Measurements from ENCODE around the gene KIAA1755. TPM values are rescaled to one million over a fixed set of nuclear protein-coding genes. Genes with fewer than 3 reads are reported as not detected.

KIAA1755 gene
- total RNA-seq, 1 experiment from 2014 or later: 0.44 TPM

DNA sequence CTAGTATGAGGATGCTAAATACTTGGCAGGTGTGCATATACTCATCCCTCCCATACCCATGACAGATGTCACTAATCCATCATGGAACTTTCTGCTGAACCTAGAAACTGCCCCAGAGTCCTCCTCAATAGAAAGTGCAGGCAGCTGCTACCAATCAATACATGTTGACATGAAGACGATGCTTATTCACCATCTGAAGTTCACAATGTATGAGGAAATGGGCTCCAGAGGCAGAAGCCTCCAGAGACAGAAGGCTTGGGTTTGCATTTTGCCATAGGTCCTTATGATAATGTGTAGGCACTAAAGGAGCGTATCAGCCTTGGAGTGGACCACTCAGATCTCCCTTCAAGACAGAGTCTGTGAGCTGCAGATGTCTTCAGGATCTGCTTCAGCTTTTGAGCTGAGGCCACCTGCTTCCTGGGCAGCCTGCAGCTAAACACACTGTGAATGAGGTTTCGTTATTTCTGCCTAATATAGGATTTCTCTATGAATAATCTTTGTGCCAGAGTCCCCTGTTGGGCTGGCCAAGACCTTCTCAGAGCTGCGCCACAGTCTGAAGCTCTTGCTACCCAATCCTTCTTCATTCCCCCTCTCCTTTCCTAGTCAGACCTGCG lies 7.5 kb upstream of the KIAA1755 start:
- Histone ChIP-seq H3K36me3 (ENCODE audit: low read depth, low read length) (no peaks in the 10 kb centered on the region), H3K27me3 (ENCODE audit: low read length) (no peaks in the 10 kb centered on the region), H3K27ac (ENCODE audit: low read length) (no peak overlapping the region), H2AFZ (ENCODE audit: low read length) (no peak overlapping the region), H3K4me2 (ENCODE audit: low read length) (no peak overlapping the region), H3K9ac (ENCODE audit: low read length) (no peak overlapping the region), H3K9me3 (ENCODE audit: low read length) (no peaks in the 10 kb centered on the region), H3K9me2 (replicated peaks; ENCODE audit: low read length) (no peaks in the 10 kb centered on the region), H3K79me2 (ENCODE audit: low read length) (no peaks in the 10 kb centered on the region), H4K20me1 (ENCODE audit: low read length) (no peaks in the 10 kb centered on the region), H3K4me1 (ENCODE audit: insufficient read depth, low read length) (peaks cover 24% of the 10 kb centered on the region), H3K4me3 (ENCODE audit: low read length) (no peak overlapping the region), H3F3A (ENCODE audit: low read length, unreplicated experiment) (no peaks in the 10 kb centered on the region)
- no peak for ATAC-seq
- no TSS peak for BruUV-seq (replicated peaks)
- intact Hi-C loops (cut with micrococcal nuclease): no loop called here
- CTCF ChIA-PET: no interaction called here
- no peak for DNase-seq
- TF ChIP-seq EZH2phosphoT487 (IDR thresholded peaks at IDR 0.05; ENCODE audit: borderline replicate concordance, low read length): no peak
- TF ChIP-seq EZH2 (IDR thresholded peaks at IDR 0.05; ENCODE audit: low read length, unreplicated experiment): no peak
- TF ChIP-seq, protein P1, sequence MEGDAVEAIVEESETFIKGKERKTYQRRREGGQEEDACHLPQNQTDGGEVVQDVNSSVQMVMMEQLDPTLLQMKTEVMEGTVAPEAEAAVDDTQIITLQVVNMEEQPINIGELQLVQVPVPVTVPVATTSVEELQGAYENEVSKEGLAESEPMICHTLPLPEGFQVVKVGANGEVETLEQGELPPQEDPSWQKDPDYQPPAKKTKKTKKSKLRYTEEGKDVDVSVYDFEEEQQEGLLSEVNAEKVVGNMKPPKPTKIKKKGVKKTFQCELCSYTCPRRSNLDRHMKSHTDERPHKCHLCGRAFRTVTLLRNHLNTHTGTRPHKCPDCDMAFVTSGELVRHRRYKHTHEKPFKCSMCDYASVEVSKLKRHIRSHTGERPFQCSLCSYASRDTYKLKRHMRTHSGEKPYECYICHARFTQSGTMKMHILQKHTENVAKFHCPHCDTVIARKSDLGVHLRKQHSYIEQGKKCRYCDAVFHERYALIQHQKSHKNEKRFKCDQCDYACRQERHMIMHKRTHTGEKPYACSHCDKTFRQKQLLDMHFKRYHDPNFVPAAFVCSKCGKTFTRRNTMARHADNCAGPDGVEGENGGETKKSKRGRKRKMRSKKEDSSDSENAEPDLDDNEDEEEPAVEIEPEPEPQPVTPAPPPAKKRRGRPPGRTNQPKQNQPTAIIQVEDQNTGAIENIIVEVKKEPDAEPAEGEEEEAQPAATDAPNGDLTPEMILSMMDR (conservative IDR thresholded peaks at IDR 0.05; ENCODE audit: low read depth, low read length): no peak
- POLR2A ChIA-PET (ENCODE audit: unreplicated experiment): no interaction called here

- Histone ChIP-seq H3K4me3 (ENCODE audit: low read length) (no peak overlapping the region), H3K9me2 (replicated peaks; ENCODE audit: low read length) (no peaks in the 10 kb centered on the region), H3K9me3 (ENCODE audit: low read length) (no peaks in the 10 kb centered on the region), H2AFZ (ENCODE audit: low read length) (no peak overlapping the region), H3F3A (ENCODE audit: low read length, unreplicated experiment) (no peaks in the 10 kb centered on the region), H3K4me1 (ENCODE audit: insufficient read depth, low read length) (peaks cover 17% of the 10 kb centered on the region), H3K79me2 (ENCODE audit: low read length) (no peaks in the 10 kb centered on the region), H3K9ac (ENCODE audit: low read length) (no peak overlapping the region), H3K4me2 (ENCODE audit: low read length) (no peak overlapping the region), H3K27me3 (ENCODE audit: low read length) (no peaks in the 10 kb centered on the region), H3K36me3 (ENCODE audit: low read depth, low read length) (no peaks in the 10 kb centered on the region), H3K27ac (ENCODE audit: low read length) (no peak overlapping the region), H4K20me1 (ENCODE audit: low read length) (no peaks in the 10 kb centered on the region)
- no peak for DNase-seq
- ChIA-PET CTCF (no interaction called here), POLR2A (ENCODE audit: unreplicated experiment) (no interaction called here)
- TF ChIP-seq, protein P1 (conservative IDR thresholded peaks at IDR 0.05; ENCODE audit: low read depth, low read length): no peak
- TF ChIP-seq EZH2phosphoT487 (IDR thresholded peaks at IDR 0.05; ENCODE audit: borderline replicate concordance, low read length) (no peak), EZH2 (IDR thresholded peaks at IDR 0.05; ENCODE audit: low read length, unreplicated experiment) (no peak)
- no TSS peak for BruUV-seq (replicated peaks)
- intact Hi-C loops (cut with micrococcal nuclease): no loop called here
- ATAC-seq: no peak
Observed at GRCh38 chr20:38267296-38267695, 6.8 kb upstream of the KIAA1755 start.

DNA sequence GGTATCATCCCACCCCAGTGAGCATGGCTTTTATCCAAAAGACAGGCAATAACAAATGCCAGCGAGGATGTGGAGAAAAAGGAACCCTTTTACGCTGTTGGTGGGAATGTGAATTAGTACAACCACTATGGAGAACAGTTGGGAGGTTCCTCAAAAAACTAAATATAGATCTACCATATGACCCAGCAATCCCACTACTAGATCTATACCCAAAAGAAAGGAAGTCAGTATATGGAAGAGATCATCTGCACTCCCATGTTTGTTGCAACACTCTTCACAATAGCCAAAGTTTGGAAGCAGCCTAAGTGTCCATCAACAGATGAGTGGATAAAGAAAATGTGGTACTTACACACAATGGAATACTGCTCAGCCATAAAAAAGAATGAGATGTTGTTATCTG lies 5.9 kb upstream of the KIAA1755 start:
- no TSS peak for BruUV-seq (replicated peaks)
- Histone ChIP-seq H3K9me2 (replicated peaks; ENCODE audit: low read length) (no peaks in the 10 kb centered on the region), H3K4me2 (ENCODE audit: low read length) (no peak overlapping the region), H3K4me3 (ENCODE audit: low read length) (no peak overlapping the region), H3K27ac (ENCODE audit: low read length) (no peak overlapping the region), H3F3A (ENCODE audit: low read length, unreplicated experiment) (no peaks in the 10 kb centered on the region), H3K4me1 (ENCODE audit: insufficient read depth, low read length) (peaks cover 9% of the 10 kb centered on the region), H2AFZ (ENCODE audit: low read length) (no peak overlapping the region), H3K9me3 (ENCODE audit: low read length) (no peaks in the 10 kb centered on the region), H4K20me1 (ENCODE audit: low read length) (no peaks in the 10 kb centered on the region), H3K79me2 (ENCODE audit: low read length) (no peaks in the 10 kb centered on the region), H3K27me3 (ENCODE audit: low read length) (no peaks in the 10 kb centered on the region), H3K9ac (ENCODE audit: low read length) (no peak overlapping the region), H3K36me3 (ENCODE audit: low read depth, low read length) (no peaks in the 10 kb centered on the region)
- no peak for DNase-seq
- TF ChIP-seq EZH2phosphoT487 (IDR thresholded peaks at IDR 0.05; ENCODE audit: borderline replicate concordance, low read length): no peak
- TF ChIP-seq, protein P1 (conservative IDR thresholded peaks at IDR 0.05; ENCODE audit: low read depth, low read length): no peak
- TF ChIP-seq EZH2 (IDR thresholded peaks at IDR 0.05; ENCODE audit: low read length, unreplicated experiment): no peak
- POLR2A ChIA-PET (ENCODE audit: unreplicated experiment): no interaction called here
- CTCF ChIA-PET: no interaction called here
- intact Hi-C loops (cut with micrococcal nuclease): no loop called here
- ATAC-seq: no peak

All from PC-3 (cell line).